Keratinocyte (primary cell): Measurements from ENCODE around the gene MOB3B. TPM values are rescaled to one million over a fixed set of nuclear protein-coding genes. Genes with fewer than 3 reads are reported as not detected.

Experiments used
- DNase-seq: peaks from one replicate; pipeline ENCODE4 v3.0.0-alpha.2; 2011; ENCODE audit warnings: low read depth, missing footprints, low spot score
- FAIRE-seq: peaks from 2 replicates; lab custom pipeline; 2011; peaks lifted over from hg19 to GRCh38; lab: Jason Lieb, UNC
- H2AFZ ChIP-seq: 2 replicates; pipeline ENCODE4 v1.6.0; 2012; ENCODE audit warnings: low read length, control low read depth, inconsistent platforms; ENCODE audit not compliant: control insufficient read depth
- H3K27ac ChIP-seq: 2 replicates; pipeline ENCODE4 v1.5.1; 2011; ENCODE audit warnings: low read length; ENCODE audit not compliant: control insufficient read depth, insufficient read depth
- H3K27me3 ChIP-seq: 3 replicates; pipeline ENCODE4 v1.6.0; 2011; ENCODE audit warnings: low read length; ENCODE audit not compliant: control insufficient read depth, insufficient read depth; ENCODE audit errors: extremely low read depth
- H3K36me3 ChIP-seq, 2 experiments: 2 replicates in 1 of 2; 3 replicates in 1 of 2; pipeline ENCODE4 v1.5.1; 2011; ENCODE audit warnings: low read length in 2 of 2, mild to moderate bottlenecking in 1 of 2; ENCODE audit not compliant: control insufficient read depth in 2 of 2, insufficient read depth in 2 of 2; ENCODE audit errors: extremely low read depth in 1 of 2
- H3K4me1 ChIP-seq: 3 replicates; pipeline ENCODE4 v1.5.1; 2011; ENCODE audit warnings: low read length; ENCODE audit not compliant: control insufficient read depth, insufficient read depth; ENCODE audit errors: extremely low read depth
- H3K4me2 ChIP-seq: 3 replicates; pipeline ENCODE4 v1.6.0; 2011; ENCODE audit warnings: low read depth, low read length; ENCODE audit not compliant: control insufficient read depth, insufficient read depth; ENCODE audit errors: extremely low read depth
- H3K4me3 ChIP-seq, 3 experiments: fragments of 200-600 bp in 1 of 3; sonication (generic) in 1 of 3; 2 replicates in 2 of 3; 3 replicates in 1 of 3; pipeline ENCODE4 v1.5.1; 2011 to 2016; ENCODE audit warnings: low read length in 3 of 3, mild to moderate bottlenecking in 3 of 3, control low read depth in 2 of 3, inconsistent platforms in 1 of 3, low read depth in 1 of 3, mixed read lengths in 1 of 3, mixed run types in 1 of 3, moderate library complexity in 1 of 3; ENCODE audit not compliant: control insufficient read depth in 2 of 3, insufficient read depth in 2 of 3; ENCODE audit errors: extremely low read depth in 1 of 3
- H3K79me2 ChIP-seq: 2 replicates; pipeline ENCODE4 v1.6.0; 2012; ENCODE audit warnings: low read length; ENCODE audit not compliant: control insufficient read depth, insufficient read depth
- H3K9ac ChIP-seq: 3 replicates; pipeline ENCODE4 v1.6.0; 2011; ENCODE audit warnings: low read length; ENCODE audit not compliant: control insufficient read depth, insufficient read depth; ENCODE audit errors: extremely low read depth
- H3K9me1 ChIP-seq: 3 replicates; pipeline ENCODE4 v1.6.0; 2011; ENCODE audit warnings: low read length; ENCODE audit not compliant: control insufficient read depth, insufficient read depth; ENCODE audit errors: extremely low read depth
- H3K9me3 ChIP-seq: 2 replicates; pipeline ENCODE4 v1.5.1; 2012; ENCODE audit warnings: low read depth, low read length; ENCODE audit not compliant: control insufficient read depth
- H4K20me1 ChIP-seq: 3 replicates; pipeline ENCODE4 v1.6.0; 2011; ENCODE audit warnings: low read length; ENCODE audit not compliant: control insufficient read depth, insufficient read depth; ENCODE audit errors: extremely low read depth
- CTCF ChIP-seq, 3 experiments: IDR thresholded peaks in 1 of 3; conservative IDR thresholded peaks in 1 of 3; optimal IDR thresholded peaks in 1 of 3; 2 replicates in 2 of 3; 3 replicates in 1 of 3; pipeline versions ENCODE3 to v1.5.1; 2011; ENCODE audit warnings: low read length in 3 of 3, mild to moderate bottlenecking in 3 of 3, moderate library complexity in 2 of 3, control low read depth in 1 of 3, inconsistent platforms in 1 of 3; ENCODE audit not compliant: insufficient read depth in 2 of 3; ENCODE audit errors: extremely low read depth in 1 of 3
- EZH2 ChIP-seq: IDR thresholded peaks from one replicate; pipeline ENCODE4 v1.6.1; 2012; ENCODE audit warnings: inconsistent platforms, mild to moderate bottlenecking, low read length, moderate library complexity
- dilution Hi-C: fragments of 300-500 bp; cut with MboI; formaldehyde crosslinking; loops from one replicate; pipeline ENCODE4 v1.7.0; 2020; ENCODE audit warnings: low sequenced_read_pairs; ENCODE audit not compliant: extremely low pct_ligation_motif_present
- polyA plus RNA-seq, 5 experiments: library from polyadenylated mRNA; depleted of rRNA in 3 of 5; stranded (reverse) in 3 of 5; stranded (forward) in 1 of 5; unstranded in 1 of 5; fragments of >200 nt; gene quantifications; 1 replicate in 1 of 5; 2 replicates in 3 of 5; 3 replicates in 1 of 5; pipeline versions ENCODE4 v1.2.1 to v1.2.3, GENCODE V29; 2011 to 2012; ENCODE audit warnings: missing spikeins in 2 of 5, low read depth in 1 of 5, low replicate concordance in 1 of 5

MOB3B gene
- polyA plus RNA-seq, 1 donor (not counting 4 experiments of a cell fraction or from before 2014, with no cell fraction given) = 35.3 TPM

- DNase-seq = no peak
- Histone ChIP-seq H3K27me3 (no peaks in the 10 kb centered on the region), H3K27ac (peak overlapping the region; percentile 83), H3K4me3 (no peak overlapping the region), H4K20me1 (no peaks in the 10 kb centered on the region), H3K79me2 (peaks cover 10% of the 10 kb centered on the region), H3K9me1 (no peaks in the 10 kb centered on the region), H3K4me1 (peaks cover 88% of the 10 kb centered on the region), H3K4me2 (no peak overlapping the region), H3K36me3 (no peaks in the 10 kb centered on the region), H3K9ac (no peak overlapping the region), H3K9me3 (no peaks in the 10 kb centered on the region), H2AFZ (no peak overlapping the region)
- dilution Hi-C loops = no loop called here
- TF ChIP-seq EZH2 = no peak
- no peak for TF ChIP-seq CTCF (optimal IDR thresholded peaks at IDR 0.05 in 1 of 3, IDR thresholded peaks at IDR 0.05 in 1 of 3, conservative IDR thresholded peaks at IDR 0.05 in 1 of 3; ENCODE audit: extremely low read depth in 1 of 3, insufficient read depth in 2 of 3, low read length in 3 of 3)
- FAIRE-seq = peak; percentile 76
These were observed 101.1 kb downstream of the MOB3B start for GRCh38 chr9:27428551-27428950.

GRCh38 chr9:27427272-27427643 is 102.4 kb downstream of the MOB3B start:
- no peak for TF ChIP-seq CTCF (optimal IDR thresholded peaks at IDR 0.05 in 1 of 3, IDR thresholded peaks at IDR 0.05 in 1 of 3, conservative IDR thresholded peaks at IDR 0.05 in 1 of 3; ENCODE audit: extremely low read depth in 1 of 3, insufficient read depth in 2 of 3, low read length in 3 of 3)
- TF ChIP-seq EZH2 = no peak
- Histone ChIP-seq H3K9ac (peak overlapping the region; percentile 61), H3K79me2 (peaks cover 13% of the 10 kb centered on the region), H3K4me3 (peak overlapping the region in 2 of 3 experiments; percentile 30 to 59), H2AFZ (no peak overlapping the region), H3K9me3 (no peaks in the 10 kb centered on the region), H3K4me2 (peak overlapping the region; percentile 89), H3K27ac (peak overlapping the region; percentile 83), H3K9me1 (no peaks in the 10 kb centered on the region), H4K20me1 (no peaks in the 10 kb centered on the region), H3K36me3 (no peaks in the 10 kb centered on the region), H3K27me3 (no peaks in the 10 kb centered on the region), H3K4me1 (peaks cover 96% of the 10 kb centered on the region)
- dilution Hi-C loops = no loop called here
- DNase-seq = peak; percentile 87
- peak; percentile 99 for FAIRE-seq
